SIG-M5 (cell line): ENCODE results near the gene NTN4.
"Not testable (repeated sequence)": the region's sequence is repeated elsewhere in the genome, so short reads cannot be mapped to it uniquely, and the experiment has no call there.

Source experiments
- DNase-seq: peaks from one replicate; lab custom pipeline; 2025; lab: John Stamatoyannopoulos, UW

Gene NTN4

GRCh38 chr12:95654665-95655064 is 135.9 kb downstream of the NTN4 start:
- not testable (repeated sequence) for DNase-seq

- no peak for DNase-seq
Observed at GRCh38 chr12:95653771-95654546, 136.6 kb downstream of the NTN4 start.

GRCh38 chr12:95651681-95652080 is 138.9 kb downstream of the NTN4 start:
- DNase-seq, result no peak

GRCh38 chr12:95648990-95649791 is 141.4 kb downstream of the NTN4 start:
- DNase-seq, result no peak

- no peak for DNase-seq
Observed at GRCh38 chr12:95646781-95647190, 143.8 kb downstream of the NTN4 start.

- DNase-seq, result no peak
Observed at GRCh38 chr12:95643256-95643655, 147.3 kb downstream of the NTN4 start.

- DNase-seq, result no peak
Observed at GRCh38 chr12:95642583-95642982, 148.0 kb downstream of the NTN4 start.

- DNase-seq, result no peak
Observed at GRCh38 chr12:95641299-95641952, 149.1 kb downstream of the NTN4 start.

- DNase-seq, result no peak
Observed at GRCh38 chr12:95640516-95640915, 150.0 kb downstream of the NTN4 start.

- DNase-seq, result no peak
Observed at GRCh38 chr12:95637471-95638155, 153.0 kb downstream of the NTN4 start.

GRCh38 chr12:95637010-95637409 is 153.6 kb downstream of the NTN4 start:
- DNase-seq, result no peak

GRCh38 chr12:95634622-95635621 is 155.6 kb downstream of the NTN4 start:
- DNase-seq, result no peak

- no peak for DNase-seq
Observed at GRCh38 chr12:95633732-95634465, 156.7 kb downstream of the NTN4 start.

GRCh38 chr12:95633049-95633731 is 157.4 kb downstream of the NTN4 start:
- DNase-seq, result no peak

- no peak for DNase-seq
Observed at GRCh38 chr12:95630496-95630895, 160.1 kb downstream of the NTN4 start.

- DNase-seq, result no peak
Observed at GRCh38 chr12:95629392-95629791, 161.2 kb downstream of the NTN4 start.

- no peak for DNase-seq
Observed at GRCh38 chr12:95626854-95627253, 163.7 kb downstream of the NTN4 start.

GRCh38 chr12:95625012-95625411 is 165.6 kb downstream of the NTN4 start:
- DNase-seq, result no peak

- no peak for DNase-seq
Observed at GRCh38 chr12:95624589-95624988, 166.0 kb downstream of the NTN4 start.
